Stimulated activated naive CD8-positive, alpha-beta T cell treated with anti-CD3 and anti-CD28 coated beads, Interleukin-15, Interleukin-2, amounts not matched to agents 100 U/mL and 50 U/mL, for 24 hours (primary cell): ENCODE results near the gene NRIP1.
"Not testable (repeated sequence)": the region's sequence is repeated elsewhere in the genome, so short reads cannot be mapped to it uniquely, and the experiment has no call there.

Experiments
- ATAC-seq: fragments of 150-1000 bp; cut with Tn5 transposase; one replicate; pipeline ENCODE4 v1.10.0; 2021
- DNase-seq: peaks from one replicate; pipeline ENCODE4 v3.0.0; 2021

The NRIP1 gene

GRCh38 chr21:14975136-14975919 lies 89.5 kb downstream of the NRIP1 start:
- DNase-seq, result no peak

DNA sequence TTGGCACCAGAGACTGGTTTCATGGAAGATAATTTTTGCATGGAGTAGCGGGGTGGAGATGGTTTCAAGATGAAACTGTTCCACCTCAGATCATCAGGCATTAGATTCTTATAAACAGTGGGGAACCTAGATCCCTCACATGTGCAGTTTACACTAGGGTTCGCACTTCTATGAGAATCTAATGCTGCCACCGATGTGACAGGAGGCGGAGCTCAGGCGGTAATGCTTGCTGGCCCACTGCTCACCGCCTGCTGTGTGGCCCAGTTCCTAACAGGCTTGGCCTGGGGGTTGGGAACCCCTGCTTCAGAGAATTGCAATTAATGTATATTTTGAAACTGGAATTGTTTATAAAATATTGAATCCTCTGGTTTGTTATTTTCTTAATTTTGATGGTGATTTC lies 92.1 kb downstream of the NRIP1 start:
- no peak for DNase-seq

More at GRCh38 chr21:14975136-14975919, 89.5 kb downstream of the NRIP1 start:
- no peak for ATAC-seq

DNA sequence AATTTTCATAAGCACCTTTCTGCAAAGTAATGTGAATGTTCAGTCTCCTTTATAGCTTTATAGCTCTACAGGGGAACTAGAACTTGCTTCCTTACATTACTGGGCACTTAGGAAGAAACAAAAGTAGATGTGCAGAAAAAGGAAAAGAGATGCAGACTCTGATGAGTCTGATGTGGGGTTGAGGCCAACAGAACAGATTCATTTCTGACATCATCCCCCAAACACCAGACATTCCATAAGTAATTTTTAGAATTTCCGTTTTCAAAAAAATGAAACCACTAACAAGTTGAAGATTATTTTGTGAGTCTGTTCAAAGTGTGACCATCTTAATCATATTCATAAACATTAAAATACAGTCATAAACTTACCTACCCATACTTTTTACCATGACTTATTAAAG lies 96.0 kb downstream of the NRIP1 start:
- DNase-seq (no peak), ATAC-seq (no peak)

More for the DNA sequence above, 92.1 kb downstream of the NRIP1 start:
- no peak for ATAC-seq

GRCh38 chr21:14968029-14968428 lies 96.8 kb downstream of the NRIP1 start:
- DNase-seq (no peak), ATAC-seq (no peak)

DNA sequence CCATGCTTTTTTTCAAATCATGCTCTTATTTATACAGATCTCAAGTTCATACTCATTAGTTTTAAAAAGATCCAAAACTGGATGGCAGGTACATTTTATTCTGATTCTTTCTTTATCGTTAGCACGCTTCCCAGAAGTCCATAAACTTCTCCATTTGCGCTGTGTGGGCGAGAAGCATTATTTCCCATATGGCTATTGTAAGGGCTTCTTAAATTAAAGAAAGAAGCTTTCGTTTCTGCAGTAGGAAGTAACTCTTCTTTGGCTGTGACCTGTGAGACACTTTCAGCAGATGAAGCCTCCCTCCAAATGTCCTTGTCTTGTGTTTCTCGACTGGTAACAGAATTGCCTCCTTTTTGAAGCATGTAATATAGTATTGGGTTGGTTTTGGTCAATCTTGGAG lies 100.2 kb downstream of the NRIP1 start:
- no peak for ATAC-seq
- DNase-seq, result no peak

DNA sequence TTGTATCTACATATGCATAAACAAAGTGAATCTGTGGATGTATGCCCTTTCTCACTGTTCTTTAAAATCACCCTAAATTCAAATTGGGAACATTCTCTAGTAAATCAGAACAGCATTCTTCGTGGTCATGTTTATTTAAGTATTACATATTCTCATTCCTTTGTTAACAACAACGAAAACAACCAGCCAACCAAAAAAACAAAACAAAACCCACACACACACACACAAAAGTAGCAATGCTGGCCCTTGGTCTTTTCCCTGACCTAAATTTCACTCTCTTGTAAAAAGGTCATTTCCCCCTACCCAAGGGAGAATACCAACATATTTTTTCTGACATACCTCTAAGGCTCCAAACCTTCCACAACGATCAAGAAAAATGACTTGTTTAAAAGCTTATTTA lies 102.6 kb downstream of the NRIP1 start:
- ATAC-seq, result no peak
- DNase-seq, result no peak

DNA sequence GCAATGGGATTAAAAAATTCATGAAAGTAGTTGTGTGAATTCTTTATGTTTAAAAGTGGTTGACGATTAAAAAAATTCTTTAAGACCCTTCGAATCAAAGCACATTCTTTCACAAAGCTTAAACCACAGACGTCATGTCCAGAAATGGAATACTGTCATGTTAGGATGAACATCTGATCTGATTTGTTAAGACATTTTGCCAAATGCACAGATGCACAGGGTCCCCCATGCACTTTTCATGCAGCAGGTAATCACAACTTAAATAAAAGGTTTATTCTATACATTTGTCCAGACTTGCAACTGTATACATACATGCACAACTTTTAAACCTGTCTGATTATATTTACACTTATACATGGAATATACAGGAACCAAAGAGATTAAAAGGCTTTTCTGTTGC lies 103.3 kb downstream of the NRIP1 start:
- ATAC-seq (no peak), DNase-seq (no peak)

DNA sequence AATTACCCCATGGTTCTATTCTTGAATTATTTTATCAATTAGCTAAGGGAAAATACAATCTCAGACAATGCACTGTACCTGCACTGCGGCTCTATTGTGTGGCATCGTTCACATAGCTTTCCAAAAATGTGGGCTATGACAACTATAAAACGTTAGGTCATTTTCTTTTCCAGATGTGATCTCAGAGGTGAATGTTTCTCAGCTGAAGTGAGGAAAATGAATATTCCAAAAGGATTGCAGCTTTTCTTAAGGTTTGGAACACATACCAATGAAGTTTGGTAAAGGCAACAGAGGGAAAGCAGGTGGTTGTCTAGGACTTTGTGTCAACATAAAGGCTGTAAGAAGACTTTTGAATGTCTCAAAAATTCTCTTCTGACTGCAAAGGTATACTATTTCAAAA lies 105.5 kb downstream of the NRIP1 start:
- no peak for ATAC-seq

GRCh38 chr21:14957836-14958235 lies 107.0 kb downstream of the NRIP1 start:
- DNase-seq (no peak), ATAC-seq (no peak)

More for the DNA sequence above, 105.5 kb downstream of the NRIP1 start:
- no peak for DNase-seq

DNA sequence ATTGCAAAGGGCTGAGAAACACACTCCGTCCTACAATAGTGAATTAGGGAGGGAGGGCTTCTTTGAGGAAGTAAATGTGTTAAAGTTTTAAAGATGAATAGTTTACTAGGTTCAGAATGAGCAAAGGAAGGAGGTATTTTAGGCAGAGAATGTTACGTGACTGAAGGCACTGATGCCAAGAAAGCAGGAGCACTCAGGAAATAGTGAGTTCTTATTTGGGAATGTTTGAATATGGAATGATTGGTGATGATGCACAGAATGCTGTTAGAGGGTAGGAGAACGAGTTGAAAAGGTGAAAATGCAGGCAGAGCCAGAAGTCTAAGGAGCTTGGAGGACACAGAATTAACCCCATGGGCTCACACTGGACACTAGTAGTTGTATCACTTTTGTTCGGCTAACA lies 108.0 kb downstream of the NRIP1 start:
- ATAC-seq (no peak), DNase-seq (no peak)

DNA sequence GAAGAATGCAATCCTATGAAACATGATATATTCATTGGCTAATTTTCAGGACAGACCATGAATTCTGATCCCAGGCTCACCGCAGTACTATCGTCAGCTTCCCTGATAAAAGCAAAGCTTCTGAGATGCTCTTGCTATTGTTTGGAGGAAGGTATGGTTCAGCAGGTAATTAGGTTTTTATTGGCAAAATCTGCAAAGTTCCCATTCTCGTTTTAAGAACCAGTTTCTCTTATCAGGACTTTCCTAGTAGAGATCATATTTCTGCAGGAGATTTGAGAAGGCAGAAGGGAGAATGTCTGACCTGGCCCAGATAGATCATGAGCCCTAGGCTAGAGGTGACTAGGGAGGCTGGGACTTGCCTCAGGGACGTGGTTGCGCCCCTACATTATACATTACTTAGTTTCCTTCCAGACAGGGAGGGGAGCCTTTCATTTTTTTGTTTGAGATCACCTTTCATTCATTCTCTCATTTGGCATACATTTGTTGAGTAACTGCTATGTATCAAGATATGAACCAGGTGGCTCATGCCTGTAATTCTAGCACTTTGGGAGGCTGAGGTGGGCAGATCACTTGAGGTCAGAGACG lies 108.8 kb downstream of the NRIP1 start:
- ATAC-seq (no peak), DNase-seq (no peak)

- no peak for ATAC-seq
- no peak for DNase-seq
Observed at GRCh38 chr21:14952916-14953315, 111.9 kb downstream of the NRIP1 start.

- DNase-seq, result no peak
Observed at GRCh38 chr21:14949603-14950002, 115.2 kb downstream of the NRIP1 start.

DNA sequence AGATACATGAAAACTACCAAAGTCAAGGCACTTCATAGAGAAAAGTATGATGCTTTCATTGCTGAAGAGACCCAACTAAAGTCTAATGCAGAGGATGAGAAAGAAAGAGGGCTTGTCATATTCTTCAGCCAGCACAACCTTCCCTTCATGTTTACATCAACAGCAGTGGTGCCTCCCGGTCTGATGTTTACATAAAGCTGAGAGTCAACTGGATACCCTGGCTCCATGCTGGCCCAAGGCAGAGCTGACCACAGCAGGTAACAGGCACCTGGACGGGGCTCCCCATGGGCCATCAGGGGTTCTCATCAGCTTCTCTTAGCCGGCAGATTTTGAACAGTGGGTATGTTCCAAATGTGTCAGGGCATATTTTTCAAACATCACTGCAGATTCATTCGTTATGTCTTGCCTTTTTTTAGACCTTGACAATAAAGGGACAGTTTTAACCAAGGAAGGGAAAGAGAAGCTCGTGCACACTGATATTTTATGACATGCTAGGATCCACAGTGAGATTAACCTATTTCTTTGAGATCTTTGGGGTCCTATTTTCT lies 117.1 kb downstream of the NRIP1 start:
- ATAC-seq, result no peak
- no peak for DNase-seq

More at GRCh38 chr21:14949603-14950002, 115.2 kb downstream of the NRIP1 start:
- no peak for ATAC-seq

- DNase-seq (no peak), ATAC-seq (no peak)
Observed at GRCh38 chr21:14945176-14945575, 119.6 kb downstream of the NRIP1 start.

GRCh38 chr21:14943616-14944015 lies 121.2 kb downstream of the NRIP1 start:
- no peak for DNase-seq
- no peak for ATAC-seq

GRCh38 chr21:14942801-14943490 lies 121.9 kb downstream of the NRIP1 start:
- ATAC-seq (no peak), DNase-seq (no peak)

DNA sequence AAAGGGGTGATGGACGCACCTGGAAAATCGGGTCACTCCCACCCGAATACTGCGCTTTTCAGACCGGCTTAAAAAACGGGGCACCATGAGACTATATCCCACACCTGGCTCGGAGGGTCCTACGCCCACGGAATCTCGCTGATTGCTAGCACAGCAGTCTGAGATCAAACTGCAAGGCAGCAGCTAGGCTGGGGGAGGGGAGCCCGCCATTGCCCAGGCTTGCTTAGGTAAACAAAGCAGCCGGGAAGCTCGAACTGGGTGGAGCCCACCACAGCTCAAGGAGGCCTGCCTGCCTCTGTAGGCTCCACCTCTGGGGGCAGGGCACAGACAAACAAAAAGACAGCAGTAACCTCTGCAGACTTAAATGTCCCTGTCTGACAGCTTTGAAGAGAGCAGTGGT lies 137.5 kb downstream of the NRIP1 start:
- ATAC-seq, DNase-seq: not testable (repeated sequence)

GRCh38 chr21:14926186-14926585 lies 138.6 kb downstream of the NRIP1 start:
- DNase-seq (no peak), ATAC-seq (no peak)

DNA sequence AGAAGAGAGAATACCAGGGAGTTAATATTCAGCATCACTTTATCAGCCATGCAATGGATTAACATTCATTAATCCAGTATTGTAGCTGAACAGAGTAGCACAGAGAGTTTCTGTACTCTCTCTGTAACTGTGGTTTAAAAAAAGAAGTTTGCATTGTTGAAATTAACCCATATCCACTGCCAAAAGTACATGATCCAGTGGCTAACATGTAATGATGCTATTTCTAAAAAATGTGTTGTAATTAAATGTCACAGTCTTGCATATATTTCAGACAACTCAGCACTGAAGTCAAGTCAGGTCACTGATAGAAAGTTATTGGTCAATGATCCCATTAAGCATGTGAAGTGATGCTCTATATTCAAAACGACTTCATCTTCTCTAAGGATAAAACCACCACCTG lies 141.3 kb downstream of the NRIP1 start:
- DNase-seq (no peak), ATAC-seq (no peak)

DNA sequence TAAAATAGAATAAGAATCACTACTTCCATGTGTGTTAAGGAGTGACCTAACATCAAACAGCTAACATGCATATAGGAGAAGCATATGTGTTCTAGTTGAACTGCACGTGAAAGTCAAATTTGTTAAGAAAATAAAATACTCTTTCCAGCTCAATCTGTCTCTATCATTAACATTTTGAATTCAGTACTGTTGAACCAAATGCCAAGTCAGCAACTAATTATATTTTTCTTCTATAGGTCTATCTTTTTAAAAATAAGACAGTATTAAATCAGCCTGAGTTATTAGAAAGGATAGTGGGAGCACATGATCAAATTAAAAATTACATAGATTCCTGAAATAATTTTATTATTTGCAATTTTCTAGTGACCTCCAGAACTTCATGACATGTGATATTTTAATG lies 141.8 kb downstream of the NRIP1 start:
- no peak for ATAC-seq
- DNase-seq, result no peak

DNA sequence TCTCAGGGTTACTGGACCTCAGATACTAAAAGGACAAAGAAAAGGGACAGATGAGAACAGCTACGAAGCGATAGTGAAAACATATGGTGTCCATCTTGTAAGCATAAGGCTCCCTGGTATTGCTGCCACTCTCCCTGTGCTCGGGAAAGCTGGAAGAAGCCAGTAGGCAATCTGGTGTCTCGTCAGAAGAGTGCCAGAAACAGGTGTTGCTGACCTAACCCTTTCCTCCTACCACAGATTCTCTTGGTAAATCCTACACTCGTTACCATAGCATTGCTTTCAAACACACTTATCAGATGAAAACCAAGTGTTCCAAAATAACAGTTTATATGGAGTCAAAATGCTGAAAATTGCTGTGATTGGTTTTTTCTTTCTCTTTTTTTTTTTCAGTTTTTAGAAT lies 146.3 kb downstream of the NRIP1 start:
- DNase-seq, result no peak
- no peak for ATAC-seq

DNA sequence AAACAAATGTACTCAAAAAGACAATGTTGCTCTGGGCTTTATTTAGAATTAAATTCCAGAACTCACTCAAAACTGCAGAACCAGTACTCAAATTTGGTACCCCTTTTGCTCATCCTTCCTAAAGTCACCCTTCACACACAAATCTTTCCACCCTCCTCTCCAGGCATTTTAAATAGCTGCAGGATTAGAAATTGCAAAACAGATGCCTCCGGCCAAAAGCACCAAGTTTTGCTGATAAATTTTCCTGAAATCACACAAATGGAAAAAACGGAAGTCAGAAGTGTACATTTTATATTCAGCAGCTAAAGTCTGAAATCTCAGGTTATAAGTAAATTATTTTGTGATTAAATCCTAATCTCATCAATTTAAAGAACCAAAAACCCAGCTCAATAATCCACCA lies 147.0 kb downstream of the NRIP1 start:
- ATAC-seq (no peak), DNase-seq (no peak)
